Upper lobe of left lung (tissue), 6 donors: ENCODE results near the gene ARVCF. TPM values are rescaled to one million over a fixed set of nuclear protein-coding genes. Genes with fewer than 3 reads are reported as not detected.

Source experiments
- ATAC-seq, 2 donors: fragments of 200-7000 bp; cut with Tn5 transposase; one replicate each; pipeline ENCODE4 v1.9.1; 2022; ENCODE audit warnings: mild to moderate bottlenecking in 2 of 2, moderate library complexity in 2 of 2; ENCODE audit not compliant: low FRiP score in 2 of 2
- DNase-seq, 2 donors: peaks; one replicate each; pipeline ENCODE4 v3.0.0-alpha.2; 2019 to 2020
- H3K27ac ChIP-seq, 4 donors: fragments of 200-600 bp; sonication (generic); one replicate each; pipeline ENCODE4 v1.5.1; 2016 to 2019
- H3K27me3 ChIP-seq, 4 donors: fragments of 200-600 bp; sonication (generic); one replicate each; pipeline ENCODE4 v1.5.1; 2017 to 2019
- H3K36me3 ChIP-seq, 4 donors: fragments of 200-600 bp; sonication (generic); one replicate each; pipeline ENCODE4 v1.5.1; 2016 to 2019
- H3K4me1 ChIP-seq, 4 donors: fragments of 200-600 bp; sonication (generic); one replicate each; pipeline ENCODE4 v1.5.1; 2018 to 2019
- H3K4me3 ChIP-seq, 4 donors: fragments of 200-600 bp; sonication (generic); one replicate each; pipeline ENCODE4 v1.5.1; 2017 to 2019; ENCODE audit warnings: mild to moderate bottlenecking in 2 of 4, moderate library complexity in 1 of 4
- H3K9me3 ChIP-seq, 4 donors: fragments of 200-600 bp; sonication (generic); one replicate each; pipeline ENCODE4 v1.5.1; 2018 to 2019
- EP300 ChIP-seq, 4 donors: sonication (generic); formaldehyde crosslinking; IDR thresholded peaks; one replicate each; pipeline ENCODE4 v1.5.1; 2017; ENCODE audit warnings: antibody characterized with exemption in 4 of 4, control low read depth in 2 of 4
- POLR2A ChIP-seq, 4 donors: fragments of 450-650 bp; IDR thresholded peaks; one replicate each; pipeline ENCODE4 v1.5.1; 2016 to 2017; ENCODE audit warnings: antibody characterized with exemption in 4 of 4, mild to moderate bottlenecking in 2 of 4
- POLR2AphosphoS5 ChIP-seq, 2 donors: sonication (generic); formaldehyde crosslinking; IDR thresholded peaks; one replicate each; pipeline ENCODE4 v1.5.1; 2017; ENCODE audit warnings: antibody characterized with exemption in 2 of 2
- WGBS, 2 donors: methylation state at CpG; one replicate each; pipeline ENCODE4 v1.1.5; 2017 to 2018; 5-methylcytosine and 5-hydroxymethylcytosine counted together
- total RNA-seq, 6 donors: library from RNA; depleted of rRNA in 4 of 6; stranded (reverse); fragments of >200 nt in 4 of 6; gene quantifications; one replicate each; pipeline versions ENCODE4 v1.1.0 to v1.2.1, GENCODE V29; 2016 to 2021
- TF ChIP-seq, protein P1 (sequence below), 6 experiments: fragments of 450-650 bp in 4 of 6; fragments of 200-600 bp in 2 of 6; sonication (generic) in 2 of 6; IDR thresholded peaks; one replicate each; pipeline ENCODE4 v1.5.1; 2016 to 2019; ENCODE audit warnings: antibody characterized with exemption in 6 of 6
- donor health status: DM: no; HTN: no; CAD: no; lungs with moderate emphysema.
- donor health status: DM: no; HTN: yes; CAD: no; lungs with severe emphysema.

Gene ARVCF
- total RNA-seq, 6 donors from 2014 or later = 18.5 to 54.5 (median 22.8) TPM

DNA sequence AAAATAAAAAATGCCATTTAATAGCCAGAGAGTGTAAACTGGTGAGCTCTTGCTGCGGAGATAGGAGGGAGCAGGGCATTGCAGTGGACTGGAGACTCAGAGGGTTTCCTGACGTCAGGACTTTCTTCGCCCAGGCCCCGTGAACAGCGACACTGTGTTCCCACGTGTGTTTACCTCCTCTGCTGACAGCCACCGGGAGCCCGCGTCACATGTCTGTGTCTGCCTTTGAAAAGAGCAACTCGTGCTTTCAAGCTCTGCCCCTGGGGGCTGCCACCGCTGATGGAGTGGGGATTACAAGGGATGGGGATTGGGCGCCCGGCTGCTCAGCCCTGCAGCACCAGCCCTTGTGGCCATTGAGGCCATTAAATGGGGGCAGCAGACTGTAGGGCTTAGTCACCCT, 7.6 kb upstream of the ARVCF start:
- no peaks in the 10 kb centered on the region for H3K27me3 ChIP-seq
- H3K27ac ChIP-seq = no peak overlapping the region
- ATAC-seq (no peak), DNase-seq (no peak)
- no peak overlapping the region for H3K4me3 ChIP-seq
- no peaks in the 10 kb centered on the region for H3K9me3 ChIP-seq
- peaks cover 15 to 44% (median 28%) of the 10 kb centered on the region in 4 donors for H3K4me1 ChIP-seq
- 79 to 88% methylated on average over 6 to 11 of the region's 13 CpGs for WGBS, 2 donors
- H3K36me3 ChIP-seq = peaks cover 0 to 3% (median 0%) of the 10 kb centered on the region in 4 donors
- TF ChIP-seq POLR2A (IDR thresholded peaks at IDR 0.05) (no peak), EP300 (IDR thresholded peaks at IDR 0.05) (no peak), POLR2AphosphoS5 (IDR thresholded peaks at IDR 0.05) (no peak)
- TF ChIP-seq, protein P1, sequence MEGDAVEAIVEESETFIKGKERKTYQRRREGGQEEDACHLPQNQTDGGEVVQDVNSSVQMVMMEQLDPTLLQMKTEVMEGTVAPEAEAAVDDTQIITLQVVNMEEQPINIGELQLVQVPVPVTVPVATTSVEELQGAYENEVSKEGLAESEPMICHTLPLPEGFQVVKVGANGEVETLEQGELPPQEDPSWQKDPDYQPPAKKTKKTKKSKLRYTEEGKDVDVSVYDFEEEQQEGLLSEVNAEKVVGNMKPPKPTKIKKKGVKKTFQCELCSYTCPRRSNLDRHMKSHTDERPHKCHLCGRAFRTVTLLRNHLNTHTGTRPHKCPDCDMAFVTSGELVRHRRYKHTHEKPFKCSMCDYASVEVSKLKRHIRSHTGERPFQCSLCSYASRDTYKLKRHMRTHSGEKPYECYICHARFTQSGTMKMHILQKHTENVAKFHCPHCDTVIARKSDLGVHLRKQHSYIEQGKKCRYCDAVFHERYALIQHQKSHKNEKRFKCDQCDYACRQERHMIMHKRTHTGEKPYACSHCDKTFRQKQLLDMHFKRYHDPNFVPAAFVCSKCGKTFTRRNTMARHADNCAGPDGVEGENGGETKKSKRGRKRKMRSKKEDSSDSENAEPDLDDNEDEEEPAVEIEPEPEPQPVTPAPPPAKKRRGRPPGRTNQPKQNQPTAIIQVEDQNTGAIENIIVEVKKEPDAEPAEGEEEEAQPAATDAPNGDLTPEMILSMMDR (IDR thresholded peaks at IDR 0.05) = no peak

DNA sequence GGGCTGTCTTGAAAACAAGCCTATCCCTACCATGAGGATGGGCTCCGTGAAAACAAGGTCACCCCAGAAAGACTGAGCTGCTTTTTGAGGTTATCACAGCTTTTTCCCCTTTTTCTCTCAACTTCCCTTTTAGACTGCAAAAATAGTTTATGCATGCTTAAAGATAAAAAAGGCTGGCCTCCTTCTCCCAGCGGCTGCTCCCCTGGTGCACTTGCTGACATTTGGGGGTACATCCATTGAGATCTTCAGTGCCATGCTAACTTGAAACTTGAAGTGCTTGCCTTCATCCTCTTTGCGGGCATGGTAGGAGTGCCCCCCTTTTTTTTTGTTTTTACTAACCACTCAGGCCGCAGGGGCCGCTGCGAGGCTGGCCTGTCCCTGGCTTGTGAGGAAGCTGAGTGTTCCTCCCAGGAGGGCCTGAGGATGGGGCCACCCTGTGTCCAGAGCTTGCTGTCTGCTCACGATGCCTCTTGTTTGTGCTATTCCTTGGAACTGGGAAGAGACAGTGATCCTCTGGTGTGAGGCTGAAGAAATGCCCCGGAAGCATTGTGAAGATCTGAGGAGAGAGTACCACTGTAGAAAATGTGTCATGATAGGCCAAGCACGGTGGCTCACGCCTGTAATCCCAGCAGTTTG, 6.5 kb upstream of the ARVCF start:
- TF ChIP-seq, protein P1 (IDR thresholded peaks at IDR 0.05) = no peak
- no peak for TF ChIP-seq POLR2A (IDR thresholded peaks at IDR 0.05)
- TF ChIP-seq EP300 (IDR thresholded peaks at IDR 0.05) = no peak
- TF ChIP-seq POLR2AphosphoS5 (IDR thresholded peaks at IDR 0.05) = no peak
- Histone ChIP-seq H3K9me3 (no peaks in the 10 kb centered on the region), H3K36me3 (peaks cover 0 to 3% (median 0%) of the 10 kb centered on the region in 4 donors), H3K27me3 (no peaks in the 10 kb centered on the region), H3K4me3 (no peak overlapping the region), H3K4me1 (peaks cover 15 to 40% (median 25%) of the 10 kb centered on the region in 4 donors), H3K27ac (peak overlapping the region; percentile 84 to 94 (median 90))
- no peak for DNase-seq
- 74 to 76% methylated on average over 10 of the region's 10 CpGs for WGBS, 2 donors
- no peak for ATAC-seq

GRCh38 chr22:20022231-20022977, 5.8 kb upstream of the ARVCF start:
- DNase-seq (no peak), ATAC-seq (no peak)
- WGBS, 2 donors = 85 to 86% methylated on average over 10 to 11 of the region's 11 CpGs
- TF ChIP-seq, protein P1 (IDR thresholded peaks at IDR 0.05) = no peak
- TF ChIP-seq POLR2AphosphoS5 (IDR thresholded peaks at IDR 0.05) (no peak), EP300 (IDR thresholded peaks at IDR 0.05) (no peak), POLR2A (IDR thresholded peaks at IDR 0.05) (no peak)
- Histone ChIP-seq H3K27ac (peak overlapping the region; percentile 84 to 94 (median 90)), H3K9me3 (no peaks in the 10 kb centered on the region), H3K36me3 (peaks cover 0 to 3% (median 0%) of the 10 kb centered on the region in 4 donors), H3K4me3 (peak overlapping the region in 3 of 4 donors; percentile 70 to 94 (median 89)), H3K4me1 (peaks cover 15 to 44% (median 26%) of the 10 kb centered on the region in 4 donors), H3K27me3 (no peaks in the 10 kb centered on the region)

GRCh38 chr22:20021196-20022181, 4.9 kb upstream of the ARVCF start:
- ATAC-seq = peak; percentile 41 to 87
- Histone ChIP-seq H3K36me3 (peaks cover 0 to 3% (median 0%) of the 10 kb centered on the region in 4 donors), H3K4me3 (peak overlapping the region; percentile 70 to 94 (median 84)), H3K27ac (peak overlapping the region; percentile 84 to 94 (median 90)), H3K9me3 (no peaks in the 10 kb centered on the region), H3K27me3 (no peaks in the 10 kb centered on the region), H3K4me1 (peaks cover 19 to 51% (median 30%) of the 10 kb centered on the region in 4 donors)
- peak in 1 of 2 donors; percentile 91 for DNase-seq
- WGBS, 2 donors = 0 to 10% methylated on average over 7 to 18 of the region's 36 CpGs
- TF ChIP-seq POLR2AphosphoS5 (IDR thresholded peaks at IDR 0.05) (peak in 1 of 2 donors; percentile 67), POLR2A (IDR thresholded peaks at IDR 0.05) (peak in 3 of 4 donors; percentile 17 to 67 (median 41)), EP300 (IDR thresholded peaks at IDR 0.05) (no peak)
